ENCODE data around the gene IKZF5. TPM values are rescaled to one million over a fixed set of nuclear protein-coding genes. Genes with fewer than 3 reads are reported as not detected.

The IKZF5 gene, protein sequence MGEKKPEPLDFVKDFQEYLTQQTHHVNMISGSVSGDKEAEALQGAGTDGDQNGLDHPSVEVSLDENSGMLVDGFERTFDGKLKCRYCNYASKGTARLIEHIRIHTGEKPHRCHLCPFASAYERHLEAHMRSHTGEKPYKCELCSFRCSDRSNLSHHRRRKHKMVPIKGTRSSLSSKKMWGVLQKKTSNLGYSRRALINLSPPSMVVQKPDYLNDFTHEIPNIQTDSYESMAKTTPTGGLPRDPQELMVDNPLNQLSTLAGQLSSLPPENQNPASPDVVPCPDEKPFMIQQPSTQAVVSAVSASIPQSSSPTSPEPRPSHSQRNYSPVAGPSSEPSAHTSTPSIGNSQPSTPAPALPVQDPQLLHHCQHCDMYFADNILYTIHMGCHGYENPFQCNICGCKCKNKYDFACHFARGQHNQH
- total RNA-seq = 14.2 and 17.0 TPM in 2 replicates

DNA sequence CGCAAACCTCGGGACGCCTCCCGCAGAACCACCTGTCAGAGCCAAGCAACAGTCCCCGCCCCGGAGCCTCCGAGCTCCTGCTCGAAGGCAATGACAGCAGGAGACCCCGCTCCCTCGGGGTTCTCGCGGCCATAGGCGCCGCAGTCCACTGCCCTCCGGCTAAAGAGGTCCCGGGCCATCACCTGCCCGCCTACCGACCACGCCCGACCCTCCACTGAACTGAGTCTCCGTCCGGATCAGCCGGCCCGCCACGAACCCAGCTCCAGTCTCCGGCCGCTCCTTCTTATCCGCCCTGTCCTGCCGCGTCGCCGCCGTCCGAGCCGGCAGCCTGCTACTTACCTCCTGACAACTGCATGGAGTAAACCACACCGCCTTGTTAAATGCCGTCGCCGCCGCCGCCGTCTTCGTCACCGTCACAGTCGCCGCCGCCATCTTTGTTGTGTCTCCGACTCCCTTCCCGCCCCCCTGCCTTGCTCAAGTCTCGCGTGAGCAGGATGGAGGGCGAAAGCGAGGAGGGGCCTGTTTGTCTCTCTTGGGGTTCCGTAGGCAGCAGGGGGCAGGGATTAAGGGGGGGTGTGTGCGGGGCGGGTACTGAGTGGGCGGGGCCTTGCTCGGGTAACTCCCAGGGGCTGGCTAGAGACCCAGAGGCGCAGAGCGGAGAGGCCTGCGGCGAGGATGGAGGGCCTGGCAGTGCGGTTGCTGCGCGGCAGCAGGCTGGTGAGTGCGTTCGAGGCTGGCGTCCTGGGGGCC, at the start of gene IKZF5, which contains the start of gene ACADSB:
IKZF5 (minus strand) TSS at position 441 of the 750 bp plus-strand sequence. CDS start 10,170 bp downstream, outside the sequence.
ACADSB (plus strand) TSS at position 652 of the 750 bp plus-strand sequence; CDS start at position 676, 24 bp downstream.
- intact Hi-C loops (cut with micrococcal nuclease) = loop anchor here (1.0 to 10.0 kb wide), 9 partner anchors 28 to 1786 kb away; partner anchors contain the start of genes ATE1, BUB3, C10orf88 and CHST15
- no peaks in the 10 kb centered on the region for H3K27me3 Mint-ChIP-seq
- ChIA-PET POLR2A (interaction anchor here (0.5 to 3.5 kb wide), 13 partner anchors 11 to 1907 kb away, joined by 3 to 43 read pairs (median 5); partner anchors contain the start of genes BUB3, C10orf88, FAM53B and PSTK), CTCF (interaction anchor here (1.0 to 1.5 kb wide), 2 partner anchors 35 to 137 kb away, joined by 3 to 4 read pairs; no protein-coding TSS in a partner anchor)
- TF ChIP-seq, protein P1, sequence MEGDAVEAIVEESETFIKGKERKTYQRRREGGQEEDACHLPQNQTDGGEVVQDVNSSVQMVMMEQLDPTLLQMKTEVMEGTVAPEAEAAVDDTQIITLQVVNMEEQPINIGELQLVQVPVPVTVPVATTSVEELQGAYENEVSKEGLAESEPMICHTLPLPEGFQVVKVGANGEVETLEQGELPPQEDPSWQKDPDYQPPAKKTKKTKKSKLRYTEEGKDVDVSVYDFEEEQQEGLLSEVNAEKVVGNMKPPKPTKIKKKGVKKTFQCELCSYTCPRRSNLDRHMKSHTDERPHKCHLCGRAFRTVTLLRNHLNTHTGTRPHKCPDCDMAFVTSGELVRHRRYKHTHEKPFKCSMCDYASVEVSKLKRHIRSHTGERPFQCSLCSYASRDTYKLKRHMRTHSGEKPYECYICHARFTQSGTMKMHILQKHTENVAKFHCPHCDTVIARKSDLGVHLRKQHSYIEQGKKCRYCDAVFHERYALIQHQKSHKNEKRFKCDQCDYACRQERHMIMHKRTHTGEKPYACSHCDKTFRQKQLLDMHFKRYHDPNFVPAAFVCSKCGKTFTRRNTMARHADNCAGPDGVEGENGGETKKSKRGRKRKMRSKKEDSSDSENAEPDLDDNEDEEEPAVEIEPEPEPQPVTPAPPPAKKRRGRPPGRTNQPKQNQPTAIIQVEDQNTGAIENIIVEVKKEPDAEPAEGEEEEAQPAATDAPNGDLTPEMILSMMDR (IDR thresholded peaks at IDR 0.05) = no peak
- peaks cover 27% of the 10 kb centered on the region for H3K36me3 Mint-ChIP-seq (ENCODE audit: low read depth)
- H3K4me1 Mint-ChIP-seq = peaks cover 50% of the 10 kb centered on the region
- peak; percentile 83 for DNase-seq
- peak within 1 kb of the TSS; percentile 96 for H3K4me3 Mint-ChIP-seq
- H3K9me3 Mint-ChIP-seq = no peaks in the 10 kb centered on the region
- H3K27ac Mint-ChIP-seq = peak within 1 kb of the TSS; percentile 96
- ATAC-seq (ENCODE audit: low read depth) = peak; percentile 94

DNA sequence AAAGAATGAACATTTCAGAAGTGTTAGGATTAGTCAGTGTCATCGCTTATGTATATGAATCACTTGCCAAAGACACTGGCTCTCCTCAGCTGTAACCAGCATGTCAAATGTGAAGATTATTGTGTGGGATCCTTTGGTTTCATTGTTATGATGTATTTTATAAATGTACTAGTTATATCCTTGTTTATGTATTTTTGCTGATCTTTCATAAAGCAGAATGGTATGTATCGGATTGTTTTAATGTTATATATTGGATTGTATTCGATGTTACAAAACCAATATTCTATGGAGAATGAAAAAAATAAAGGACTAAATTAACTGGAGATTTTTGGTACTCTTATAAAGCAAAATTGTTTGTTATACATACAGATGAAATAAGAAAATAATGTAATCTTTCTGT, 49.4 kb upstream of the IKZF5 start:
- no peaks in the 10 kb centered on the region for H3K4me1 Mint-ChIP-seq
- H3K36me3 Mint-ChIP-seq (ENCODE audit: low read depth) = peaks cover 28% of the 10 kb centered on the region
- intact Hi-C loops (cut with micrococcal nuclease) = no loop called here
- ChIA-PET CTCF (no interaction called here), POLR2A (no interaction called here)
- H3K4me3 Mint-ChIP-seq = no peak overlapping the region
- TF ChIP-seq, protein P1 (IDR thresholded peaks at IDR 0.05) = no peak
- no peaks in the 10 kb centered on the region for H3K9me3 Mint-ChIP-seq
- ATAC-seq (ENCODE audit: low read depth) (no peak), DNase-seq (no peak)
- H3K27ac Mint-ChIP-seq = no peak overlapping the region
- H3K27me3 Mint-ChIP-seq = no peaks in the 10 kb centered on the region

DNA sequence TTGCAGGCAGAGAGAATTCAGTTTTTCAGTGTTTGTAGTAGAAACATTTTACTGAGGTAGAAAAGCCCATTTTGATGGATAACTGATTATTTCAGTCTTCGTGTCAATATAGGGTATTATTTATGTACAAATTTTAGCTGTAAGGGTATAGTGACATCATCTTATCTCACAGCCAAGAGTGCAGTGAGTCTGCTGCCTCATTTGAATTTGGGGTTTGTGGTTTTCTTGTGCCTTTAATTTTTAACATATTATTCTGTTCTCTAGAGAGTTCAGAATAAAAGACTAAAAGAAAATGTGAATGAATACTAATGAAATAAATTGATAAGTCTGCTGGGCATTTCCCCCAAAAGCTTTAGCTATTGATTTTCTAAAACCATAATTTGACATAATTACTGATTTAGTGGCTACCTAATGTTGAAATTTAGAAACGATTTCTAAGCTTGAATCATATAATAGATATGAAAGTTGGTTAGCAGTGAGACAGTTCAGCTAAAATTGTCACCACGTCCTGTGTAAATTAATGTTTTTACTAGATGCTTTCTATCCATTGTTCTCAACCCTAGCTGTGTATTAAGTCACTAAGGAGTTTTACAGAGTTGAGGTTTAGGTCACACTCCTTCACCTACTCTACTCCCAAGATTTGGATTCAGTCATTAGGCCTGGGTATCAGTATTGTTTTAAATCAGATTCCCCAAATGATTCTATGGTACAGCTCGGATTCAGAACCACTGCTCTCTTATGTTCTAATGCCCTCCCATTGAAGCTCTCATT, 37.6 kb upstream of the IKZF5 start:
- DNase-seq = no peak
- TF ChIP-seq, protein P1 (IDR thresholded peaks at IDR 0.05) = no peak
- Mint-ChIP-seq H3K4me1 (no peaks in the 10 kb centered on the region), H3K4me3 (no peak overlapping the region), H3K9me3 (no peaks in the 10 kb centered on the region), H3K27ac (no peak overlapping the region), H3K36me3 (ENCODE audit: low read depth) (peaks cover 35% of the 10 kb centered on the region), H3K27me3 (no peaks in the 10 kb centered on the region)
- ATAC-seq (ENCODE audit: low read depth) = no peak
- ChIA-PET CTCF (interaction anchor here (1.0 to 1.8 kb wide), 4 partner anchors 7 to 87 kb away, joined by 3 to 4 read pairs (median 4); no protein-coding TSS in a partner anchor), POLR2A (no interaction called here)
- intact Hi-C loops (cut with micrococcal nuclease) = no loop called here

DNA sequence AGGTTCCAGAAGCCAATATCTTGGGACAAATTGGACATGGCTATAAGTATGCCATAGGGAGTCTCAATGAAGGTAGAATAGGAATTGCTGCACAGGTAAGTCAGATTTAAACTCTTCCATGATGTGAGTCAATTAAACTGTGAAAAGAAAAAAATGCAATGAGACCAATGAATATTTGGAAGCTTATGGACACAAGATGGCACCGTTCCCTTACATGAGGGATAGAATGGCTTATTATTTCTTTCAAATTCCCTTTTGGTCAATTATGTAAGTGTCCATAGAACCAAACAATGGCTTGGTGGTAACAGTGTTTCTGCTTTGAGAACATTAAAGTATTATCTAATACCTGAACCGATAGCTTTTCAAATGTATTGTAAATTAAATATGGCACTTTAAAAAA, 35.8 kb upstream of the IKZF5 start:
- POLR2A ChIA-PET = interaction anchor here (0.6 kb wide), 1 partner anchor 1396 kb away, joined by 3 read pairs; no protein-coding TSS in a partner anchor
- no peaks in the 10 kb centered on the region for H3K9me3 Mint-ChIP-seq

More for the DNA sequence above, 35.8 kb upstream of the IKZF5 start:
- intact Hi-C loops (cut with micrococcal nuclease) = no loop called here
- Mint-ChIP-seq H3K4me1 (no peaks in the 10 kb centered on the region), H3K27ac (no peak overlapping the region), H3K36me3 (ENCODE audit: low read depth) (peaks cover 25% of the 10 kb centered on the region), H3K4me3 (no peak overlapping the region), H3K27me3 (no peaks in the 10 kb centered on the region)
- CTCF ChIA-PET = interaction anchor here (0.7 to 1.8 kb wide), 3 partner anchors 9 to 512 kb away, joined by 3 to 4 read pairs (median 3); no protein-coding TSS in a partner anchor
- TF ChIP-seq, protein P1 (IDR thresholded peaks at IDR 0.05) = no peak
- ATAC-seq (ENCODE audit: low read depth) (no peak), DNase-seq (no peak)
